Hematopoietic multipotent progenitor cell (in vitro differentiated cells): ENCODE results near the gene MEGF6. TPM values are rescaled to one million over a fixed set of nuclear protein-coding genes. Genes with fewer than 3 reads are reported as not detected.
A peak's percentile ranks its signal among the peaks of the same experiment; 100 is the strongest.

Experiments used
- DNase-seq, 3 donors: peaks; one replicate each; pipeline ENCODE4 v3.0.0-alpha.2; 2011 to 2015; ENCODE audit warnings: low read depth in 2 of 3, low spot score in 2 of 3
- total RNA-seq: library from RNA; depleted of rRNA; stranded (reverse); fragments of >200 nt; gene quantifications from one replicate; pipeline ENCODE4 v1.2.3, GENCODE V29; 2012

MEGF6 gene
- total RNA-seq, 1 donor = 74.1 TPM

- DNase-seq = no peak
Measured at GRCh38 chr1:3495776-3496745, 115.2 kb downstream of the MEGF6 start.

GRCh38 chr1:3494321-3495308, 116.7 kb downstream of the MEGF6 start:
- no peak for DNase-seq

GRCh38 chr1:3492545-3493246, 118.6 kb downstream of the MEGF6 start:
- no peak for DNase-seq

GRCh38 chr1:3491291-3492246, 119.7 kb downstream of the MEGF6 start:
- peak; percentile 69 to 84 (median 75) for DNase-seq

- DNase-seq = no peak
Measured at GRCh38 chr1:3490046-3490745, 121.1 kb downstream of the MEGF6 start.

GRCh38 chr1:3488432-3488831, 122.9 kb downstream of the MEGF6 start:
- no peak for DNase-seq

GRCh38 chr1:3485016-3485415, 126.3 kb downstream of the MEGF6 start:
- no peak for DNase-seq

- peak in 1 of 3 donors; percentile 49 for DNase-seq
Measured at GRCh38 chr1:3483801-3484444, 127.4 kb downstream of the MEGF6 start.

GRCh38 chr1:3483380-3483779, 127.9 kb downstream of the MEGF6 start:
- DNase-seq = no peak

- peak in 1 of 3 donors; percentile 35 for DNase-seq
Measured at GRCh38 chr1:3482378-3482849, 128.9 kb downstream of the MEGF6 start.

GRCh38 chr1:3481836-3482375, 129.4 kb downstream of the MEGF6 start:
- DNase-seq = no peak

GRCh38 chr1:3481046-3481445, 130.3 kb downstream of the MEGF6 start:
- DNase-seq = no peak

GRCh38 chr1:3480369-3480719, 131.0 kb downstream of the MEGF6 start:
- DNase-seq = no peak

- DNase-seq = no peak
Measured at GRCh38 chr1:3479511-3480368, 131.6 kb downstream of the MEGF6 start.

GRCh38 chr1:3478187-3478586, 133.1 kb downstream of the MEGF6 start:
- DNase-seq = no peak

GRCh38 chr1:3477241-3477995, 133.9 kb downstream of the MEGF6 start:
- no peak for DNase-seq
